Karpas-422 (cell line): Measurements from ENCODE around the gene CIPC. TPM values are rescaled to one million over a fixed set of nuclear protein-coding genes. Genes with fewer than 3 reads are reported as not detected.

Experiments used
- DNase-seq: peaks from one replicate; pipeline ENCODE4 v3.0.0-alpha.2; 2015
- H2AFZ ChIP-seq: fragments of 200-600 bp; sonication (generic); 2 replicates; pipeline ENCODE4 v1.6.1; 2014; ENCODE audit warnings: antibody characterized with exemption, low read length, mixed read lengths
- H3K27ac ChIP-seq: fragments of 200-600 bp; sonication (generic); 2 replicates; pipeline ENCODE4 v1.5.1; 2014; ENCODE audit warnings: mild to moderate bottlenecking, low read length, moderate library complexity
- H3K27me3 ChIP-seq: fragments of 200-600 bp; sonication (generic); 2 replicates; pipeline ENCODE4 v1.6.1; 2014; ENCODE audit warnings: low read length, mixed read lengths
- H3K36me3 ChIP-seq: fragments of 200-600 bp; sonication (generic); 2 replicates; pipeline ENCODE4 v1.6.1; 2014; ENCODE audit warnings: low read length, mixed read lengths; ENCODE audit not compliant: insufficient read depth
- H3K4me1 ChIP-seq: fragments of 200-600 bp; sonication (generic); 2 replicates; pipeline ENCODE4 v1.6.1; 2014; ENCODE audit warnings: mild to moderate bottlenecking, low read length, mixed read lengths
- H3K4me2 ChIP-seq: fragments of 200-600 bp; sonication (generic); 2 replicates; pipeline ENCODE4 v1.6.1; 2014; ENCODE audit warnings: low read length, low read depth, mild to moderate bottlenecking; ENCODE audit not compliant: poor library complexity, severe bottlenecking
- H3K4me3 ChIP-seq: fragments of 200-600 bp; sonication (generic); 2 replicates; pipeline ENCODE4 v1.5.1; 2014; ENCODE audit warnings: mild to moderate bottlenecking, antibody characterized with exemption, low read length, mixed read lengths
- H3K79me2 ChIP-seq: fragments of 200-600 bp; sonication (generic); 2 replicates; pipeline ENCODE4 v1.6.1; 2014; ENCODE audit warnings: mild to moderate bottlenecking, low read length, mixed read lengths
- H3K9ac ChIP-seq: fragments of 200-600 bp; sonication (generic); 2 replicates; pipeline ENCODE4 v1.6.0; 2014; ENCODE audit warnings: low read length
- H3K9me2 ChIP-seq: fragments of 200-600 bp; sonication (generic), shearing (Covaris generic); replicated peaks from 2 replicates; pipeline ENCODE4 v1.6.0; 2014; ENCODE audit warnings: mild to moderate bottlenecking, low read length, moderate library complexity; ENCODE audit not compliant: insufficient read depth
- H3K9me3 ChIP-seq: fragments of 300-700, 200-600 bp; sonication (generic); 2 replicates; pipeline ENCODE4 v1.6.1; 2014; ENCODE audit warnings: low read length, mixed read lengths
- H4K20me1 ChIP-seq: fragments of 200-600 bp; sonication (generic); 2 replicates; pipeline ENCODE4 v1.6.1; 2014; ENCODE audit warnings: mild to moderate bottlenecking, antibody characterized with exemption, low read length, low read depth; ENCODE audit not compliant: insufficient read depth
- total RNA-seq: library from RNA; depleted of rRNA; stranded (reverse); fragments of >200 nt; shearing (Covaris generic); gene quantifications from 2 replicates; pipeline ENCODE4 v1.2.3, GENCODE V29; 2014; ENCODE audit warnings: low replicate concordance

CIPC gene
- total RNA-seq, 1 experiment from 2014 or later = 47.0 TPM

DNA sequence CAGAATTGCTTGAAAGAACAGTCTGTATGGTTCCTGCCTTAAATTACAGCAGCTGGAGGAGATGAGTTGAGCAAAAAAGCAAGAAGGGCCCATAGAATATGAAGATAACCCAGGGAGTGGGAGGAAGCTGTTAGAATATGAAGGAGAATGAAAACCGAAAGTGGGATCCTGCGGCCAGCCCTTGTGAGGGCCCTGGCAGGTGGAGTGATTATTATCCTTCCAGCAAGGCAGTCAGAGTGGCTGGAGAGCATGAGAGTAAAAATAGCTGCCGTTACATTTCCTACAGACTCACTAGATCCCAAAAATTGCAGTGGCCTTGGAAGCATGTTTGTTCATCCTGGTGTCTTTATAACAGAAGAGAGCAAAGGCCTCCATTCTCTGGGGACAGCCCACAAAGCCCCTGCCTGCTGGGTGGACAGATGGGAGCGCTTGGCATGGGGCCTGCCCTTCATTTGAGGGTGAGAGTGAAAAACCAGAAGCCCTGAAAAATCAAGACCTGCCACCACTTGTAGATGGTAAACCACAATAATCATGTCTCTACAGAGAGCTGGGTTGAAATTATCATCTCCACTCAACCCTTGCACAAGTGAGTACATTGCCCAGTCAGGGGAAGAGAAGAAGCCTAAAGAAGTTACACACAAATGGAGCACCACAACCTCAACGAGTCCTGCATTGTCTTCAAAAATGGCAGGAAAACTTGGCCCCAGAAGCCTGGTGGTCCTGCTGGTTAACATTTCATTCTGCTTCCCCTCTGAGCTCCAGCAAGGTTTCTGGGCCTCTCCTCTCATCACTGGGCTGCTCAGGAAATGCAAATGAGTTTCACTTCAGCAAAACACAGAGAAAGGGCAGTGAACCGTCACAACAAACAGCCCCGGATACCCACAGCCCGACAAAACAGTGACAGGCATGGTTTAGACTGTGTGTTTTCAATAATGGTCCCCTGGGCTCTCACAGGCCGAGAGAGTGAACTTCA lies 23.0 kb downstream of the CIPC start:
- peak; percentile 96 for DNase-seq
- no peaks in the 10 kb centered on the region for H3K79me2 ChIP-seq
- peak overlapping the region; percentile 25 for H3K9ac ChIP-seq
- H2AFZ ChIP-seq = no peak overlapping the region
- H3K4me3 ChIP-seq = peak overlapping the region; percentile 30
- no peaks in the 10 kb centered on the region for H3K9me2 ChIP-seq
- peaks cover 46% of the 10 kb centered on the region for H3K4me1 ChIP-seq
- no peaks in the 10 kb centered on the region; the same call in 1 of the 2 replicates for H3K27me3 ChIP-seq
- H3K27ac ChIP-seq = peak overlapping the region; percentile 75
- peaks cover 44% of the 10 kb centered on the region for H4K20me1 ChIP-seq
- no peaks in the 10 kb centered on the region for H3K9me3 ChIP-seq
- H3K36me3 ChIP-seq = 0 out of 2 replicates have a peak, but pooled peaks cover 6% of the 10 kb centered on the region
- peak overlapping the region; percentile 66 for H3K4me2 ChIP-seq

DNA sequence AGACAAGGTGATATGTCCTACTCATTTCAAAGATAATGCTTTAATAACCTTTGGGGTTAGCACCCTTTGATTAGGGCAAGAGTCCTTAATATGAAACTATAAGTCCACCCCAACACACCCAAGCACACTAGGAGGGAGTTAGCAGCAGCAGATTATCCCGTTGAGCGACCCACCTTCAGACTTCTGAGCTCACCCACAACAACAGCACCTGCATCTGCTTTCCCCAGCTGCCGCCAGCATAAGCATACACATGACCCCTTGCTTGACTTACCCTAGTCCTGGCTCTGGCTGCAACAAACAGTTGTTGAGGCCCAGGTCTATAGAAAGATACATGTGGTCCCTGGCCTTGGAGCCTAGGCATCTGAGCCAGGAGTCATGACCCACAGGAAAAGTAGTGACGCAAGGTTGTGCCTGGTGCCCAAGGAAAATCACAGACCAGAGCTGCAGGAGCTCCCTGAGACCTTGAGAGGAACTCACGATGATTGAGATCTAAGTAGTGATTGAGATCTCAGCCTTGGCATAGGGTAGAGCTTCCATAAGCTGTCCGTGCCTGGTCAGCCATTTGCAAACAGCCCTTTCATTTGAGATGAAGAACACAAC lies 24.6 kb downstream of the CIPC start:
- no peaks in the 10 kb centered on the region for H3K36me3 ChIP-seq
- no peaks in the 10 kb centered on the region for H3K9me2 ChIP-seq
- H3K27me3 ChIP-seq = no peaks in the 10 kb centered on the region; the same call in 1 of the 2 replicates
- H3K27ac ChIP-seq = no peak overlapping the region
- no peak overlapping the region for H2AFZ ChIP-seq
- no peak overlapping the region for H3K4me3 ChIP-seq
- peaks cover 46% of the 10 kb centered on the region for H3K4me1 ChIP-seq
- no peak overlapping the region for H3K9ac ChIP-seq
- no peak for DNase-seq
- no peaks in the 10 kb centered on the region for H3K9me3 ChIP-seq
- H3K4me2 ChIP-seq = no peak overlapping the region
- no peaks in the 10 kb centered on the region for H3K79me2 ChIP-seq
- peaks cover 44% of the 10 kb centered on the region for H4K20me1 ChIP-seq

DNA sequence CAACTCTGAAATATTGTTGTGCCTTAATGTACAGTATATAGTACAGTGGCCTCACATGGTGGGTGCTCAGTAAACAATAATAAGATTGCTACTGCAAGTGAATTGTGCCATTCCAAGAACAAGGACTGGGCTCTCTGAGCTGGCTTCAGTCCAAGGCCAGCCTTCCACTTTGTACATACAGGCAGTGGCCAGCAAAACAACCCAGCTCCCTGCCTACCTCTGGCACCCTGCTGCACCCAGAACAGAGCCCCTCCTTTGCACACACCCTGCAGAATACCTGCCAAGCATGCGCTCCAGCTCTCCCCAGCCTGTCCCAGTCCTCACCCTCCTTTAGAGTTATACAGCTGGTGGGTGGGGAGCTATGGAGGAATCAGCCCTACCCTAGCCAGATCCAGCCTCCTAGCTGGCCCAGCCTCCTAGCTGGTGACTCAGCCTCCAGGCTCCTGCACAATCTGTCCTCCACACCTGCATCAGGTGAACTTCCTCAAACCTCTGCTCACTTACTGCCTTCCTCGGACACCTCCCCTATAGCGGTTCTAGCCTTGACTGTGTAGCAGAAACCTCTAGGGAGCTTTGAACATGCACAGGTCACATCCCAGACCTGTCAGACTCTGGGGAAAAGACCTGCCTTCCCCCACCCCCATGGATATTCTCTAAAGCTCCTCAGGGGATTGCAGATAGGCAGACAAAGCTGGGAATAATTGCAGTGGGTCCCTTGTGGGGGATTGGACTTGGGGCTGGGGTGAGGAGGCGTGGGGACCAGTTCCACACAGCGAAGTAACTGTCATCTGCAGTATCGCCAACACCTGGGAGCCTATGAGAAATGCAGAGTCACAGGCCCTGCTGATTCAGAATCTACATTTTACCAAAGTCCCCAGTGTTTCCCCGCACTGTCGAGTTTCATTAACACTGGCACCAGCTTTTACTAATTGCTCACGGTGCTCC lies 25.6 kb downstream of the CIPC start:
- Histone ChIP-seq H2AFZ (no peak overlapping the region), H3K9me2 (no peaks in the 10 kb centered on the region), H3K9ac (no peak overlapping the region), H3K36me3 (no peaks in the 10 kb centered on the region), H3K27ac (no peak overlapping the region), H3K79me2 (no peaks in the 10 kb centered on the region), H3K4me3 (no peak overlapping the region), H3K4me1 (peaks cover 46% of the 10 kb centered on the region), H3K4me2 (no peak overlapping the region), H4K20me1 (peaks cover 44% of the 10 kb centered on the region), H3K27me3 (no peaks in the 10 kb centered on the region; the same call in 1 of the 2 replicates), H3K9me3 (no peaks in the 10 kb centered on the region)
- DNase-seq = peak; percentile 60

DNA sequence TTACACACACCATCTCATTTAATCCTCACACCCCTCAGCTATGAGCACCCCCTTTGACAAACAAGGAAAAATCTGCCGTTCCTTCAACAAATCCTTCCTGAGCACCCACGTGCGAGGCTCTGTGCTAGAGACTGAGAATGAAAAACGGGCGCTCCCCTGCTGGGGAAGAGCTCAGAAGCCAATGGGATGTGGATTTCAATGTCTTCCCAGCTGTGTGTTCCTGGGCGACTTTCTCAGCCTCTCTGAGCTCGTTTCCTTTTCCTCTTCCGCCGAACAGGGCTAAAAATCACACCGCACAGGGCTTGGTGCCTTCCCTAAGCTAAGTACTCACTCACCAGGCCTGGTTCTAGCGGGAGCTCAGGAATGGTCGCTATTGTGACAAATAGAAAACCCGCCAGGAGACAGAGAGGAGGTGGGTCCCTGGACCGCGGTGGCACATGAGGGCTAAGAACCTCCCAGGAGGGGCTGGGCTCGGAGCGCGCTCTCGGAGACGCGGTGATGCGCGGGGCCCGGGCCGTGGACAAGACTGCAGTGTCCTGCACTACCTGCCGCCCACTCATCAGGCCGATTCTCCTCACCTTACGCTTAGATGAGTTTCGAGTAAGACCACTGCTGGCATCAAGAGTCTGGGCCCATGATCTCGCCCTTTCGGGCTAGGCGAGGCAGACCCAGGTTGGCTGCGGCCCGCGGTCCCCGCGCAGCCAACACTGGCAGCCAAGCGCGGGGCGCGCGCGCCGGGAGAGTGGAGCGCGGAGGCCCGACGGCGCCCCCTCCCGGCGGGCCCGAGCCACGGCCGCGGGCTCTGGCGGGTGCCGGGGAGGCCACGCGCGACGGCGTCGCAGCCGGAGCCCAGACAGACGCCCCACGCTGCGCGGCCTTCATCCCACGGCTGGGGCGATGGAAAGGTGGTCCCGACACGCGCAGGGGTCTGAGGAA lies 26.6 kb downstream of the CIPC start:
- Histone ChIP-seq H3K9ac (no peak overlapping the region), H4K20me1 (peaks cover 44% of the 10 kb centered on the region), H2AFZ (no peak overlapping the region)

DNA sequence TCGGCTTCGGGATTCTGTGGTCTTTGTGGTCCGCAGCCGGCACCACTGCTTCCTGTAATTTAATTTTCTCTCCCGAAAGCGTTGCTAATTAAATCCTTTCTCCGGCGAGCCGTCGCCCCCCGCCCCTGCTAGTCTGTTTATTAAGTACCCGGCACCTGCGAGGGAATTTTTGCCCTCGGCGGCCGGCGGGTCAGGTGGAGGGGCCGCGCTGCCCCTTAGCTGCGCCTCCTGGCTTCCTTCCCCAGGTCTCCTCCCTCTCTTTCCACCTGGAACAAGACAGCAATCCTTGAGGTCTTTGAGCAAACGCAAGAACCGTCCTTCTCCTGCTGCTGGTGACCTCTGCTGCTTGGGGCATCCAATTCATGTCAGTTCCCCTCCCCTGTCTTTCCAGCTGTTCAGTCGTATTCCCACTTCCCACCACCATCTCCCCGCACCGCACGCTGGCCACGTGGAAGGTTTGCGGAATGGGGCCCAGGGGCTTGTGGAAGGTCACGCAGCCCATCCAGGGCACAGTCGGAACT lies 27.3 kb downstream of the CIPC start:
- Histone ChIP-seq H2AFZ (no peak overlapping the region), H3K9me2 (no peaks in the 10 kb centered on the region), H3K9ac (no peak overlapping the region), H3K4me1 (peaks cover 36% of the 10 kb centered on the region), H3K79me2 (no peaks in the 10 kb centered on the region), H3K4me2 (no peak overlapping the region), H4K20me1 (peaks cover 40% of the 10 kb centered on the region), H3K27ac (no peak overlapping the region), H3K36me3 (no peaks in the 10 kb centered on the region), H3K27me3 (no peaks in the 10 kb centered on the region; the same call in 1 of the 2 replicates), H3K9me3 (no peaks in the 10 kb centered on the region), H3K4me3 (no peak overlapping the region)
- no peak for DNase-seq

More for the DNA sequence above, 26.6 kb downstream of the CIPC start:
- Histone ChIP-seq H3K4me1 (peaks cover 44% of the 10 kb centered on the region), H3K4me2 (no peak overlapping the region), H3K27me3 (no peaks in the 10 kb centered on the region; the same call in 1 of the 2 replicates), H3K9me3 (no peaks in the 10 kb centered on the region), H3K4me3 (no peak overlapping the region), H3K27ac (no peak overlapping the region), H3K79me2 (no peaks in the 10 kb centered on the region), H3K36me3 (no peaks in the 10 kb centered on the region), H3K9me2 (no peaks in the 10 kb centered on the region)
- no peak for DNase-seq

DNA sequence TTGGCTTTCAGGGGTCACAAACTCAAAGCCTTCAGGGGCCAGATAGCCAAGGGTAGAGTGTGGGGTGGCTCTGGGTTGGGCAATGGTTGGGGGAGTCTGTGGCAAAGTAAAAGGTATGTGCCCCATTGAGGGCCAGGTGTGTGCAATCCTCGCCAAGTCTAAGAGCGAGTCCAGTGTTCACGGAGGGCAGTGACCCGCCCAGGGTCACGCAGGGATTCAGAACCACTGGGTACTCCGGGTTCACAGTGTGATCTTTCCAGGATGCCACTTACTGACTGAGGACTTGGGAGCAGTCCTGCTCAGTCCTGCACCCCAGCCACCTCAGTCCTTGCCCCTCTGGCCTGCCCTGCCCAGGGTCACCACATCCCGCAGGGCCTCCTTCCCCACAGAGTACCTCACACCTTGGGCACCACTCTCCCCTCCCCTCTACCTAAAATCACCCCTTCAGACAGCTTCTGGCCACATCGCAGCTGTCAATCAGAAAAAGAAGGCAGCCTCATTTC lies 27.8 kb downstream of the CIPC start:
- Histone ChIP-seq H3K9me2 (no peaks in the 10 kb centered on the region), H3K79me2 (no peaks in the 10 kb centered on the region), H4K20me1 (peaks cover 40% of the 10 kb centered on the region), H3K9me3 (no peaks in the 10 kb centered on the region), H3K36me3 (no peaks in the 10 kb centered on the region), H3K9ac (no peak overlapping the region), H3K4me3 (no peak overlapping the region), H2AFZ (no peak overlapping the region), H3K4me2 (no peak overlapping the region), H3K27ac (no peak overlapping the region), H3K4me1 (peaks cover 31% of the 10 kb centered on the region), H3K27me3 (no peaks in the 10 kb centered on the region; the same call in 1 of the 2 replicates)
- DNase-seq = no peak

DNA sequence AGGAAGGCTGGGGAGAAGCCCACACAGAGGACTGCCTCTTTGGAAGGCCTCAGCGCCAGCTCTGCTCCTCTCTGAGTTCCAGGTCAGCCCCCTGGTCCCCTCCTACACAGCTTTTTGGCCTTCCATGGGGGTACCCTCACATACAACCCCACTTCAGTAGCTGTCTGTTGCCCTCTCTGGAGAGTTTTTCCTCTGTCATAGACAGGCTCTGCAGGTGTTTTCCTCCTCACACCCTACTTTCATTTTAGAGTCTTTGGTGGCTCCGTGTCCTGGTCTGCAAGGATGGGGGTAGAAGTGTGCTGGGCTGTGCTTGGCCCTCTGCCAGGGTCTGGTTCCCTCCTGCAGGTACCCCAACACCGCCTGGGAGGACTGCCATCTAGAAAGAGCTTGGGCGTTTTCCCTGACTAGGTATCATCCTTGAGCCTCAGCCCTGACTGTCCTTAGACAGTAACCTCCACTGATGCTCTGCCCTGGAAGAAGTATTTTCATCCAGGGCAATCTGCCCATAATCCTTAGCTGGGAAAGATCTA lies 28.5 kb downstream of the CIPC start:
- H3K9ac ChIP-seq = no peak overlapping the region
- H3K4me3 ChIP-seq = no peak overlapping the region
- H3K36me3 ChIP-seq = no peaks in the 10 kb centered on the region
- H3K9me2 ChIP-seq = no peaks in the 10 kb centered on the region
- no peaks in the 10 kb centered on the region; the same call in 1 of the 2 replicates for H3K27me3 ChIP-seq
- H3K79me2 ChIP-seq = no peaks in the 10 kb centered on the region
- no peaks in the 10 kb centered on the region for H3K9me3 ChIP-seq
- H3K27ac ChIP-seq = no peak overlapping the region
- H3K4me2 ChIP-seq = no peak overlapping the region
- H2AFZ ChIP-seq = no peak overlapping the region
- DNase-seq = no peak
- H4K20me1 ChIP-seq = peaks cover 36% of the 10 kb centered on the region
- H3K4me1 ChIP-seq = peaks cover 25% of the 10 kb centered on the region
